Skeletal muscle tissue (tissue), 4 donors: Measurements from ENCODE around the gene RPH3AL. TPM values are rescaled to one million over a fixed set of nuclear protein-coding genes. Genes with fewer than 3 reads are reported as not detected.
"Not testable (repeated sequence)": the region's sequence is repeated elsewhere in the genome, so short reads cannot be mapped to it uniquely, and the experiment has no call there.

ENCODE experiments used
- H3K27ac ChIP-seq: one replicate; pipeline ENCODE4 v1.7.0; 2013; ENCODE audit warnings: mild to moderate bottlenecking, low read depth, low read length, inconsistent platforms
- H3K27me3 ChIP-seq, 3 donors: one replicate each; pipeline ENCODE4 v1.7.0; 2013; ENCODE audit warnings: low read length in 3 of 3; ENCODE audit not compliant: control insufficient read depth in 3 of 3, insufficient read depth in 3 of 3
- H3K36me3 ChIP-seq, 3 donors: one replicate each; pipeline ENCODE4 v1.7.0; 2013; ENCODE audit warnings: low read length in 3 of 3; ENCODE audit not compliant: control insufficient read depth in 3 of 3, insufficient read depth in 3 of 3
- H3K4me1 ChIP-seq, 3 donors: one replicate each; pipeline ENCODE4 v1.7.0; 2013; ENCODE audit warnings: low read length in 3 of 3, mild to moderate bottlenecking in 3 of 3; ENCODE audit not compliant: control insufficient read depth in 3 of 3, insufficient read depth in 3 of 3
- H3K4me3 ChIP-seq, 3 donors: one replicate each; pipeline ENCODE4 v1.7.0; 2013; ENCODE audit warnings: low read length in 3 of 3
- H3K9ac ChIP-seq, 3 donors: one replicate each; pipeline ENCODE4 v1.7.0; 2013; ENCODE audit warnings: low read length in 3 of 3, mild to moderate bottlenecking in 3 of 3, moderate library complexity in 2 of 3, low read depth in 1 of 3
- H3K9me3 ChIP-seq, 3 donors: one replicate each; pipeline ENCODE4 v1.7.0; 2013; ENCODE audit warnings: low read length in 3 of 3; ENCODE audit not compliant: control insufficient read depth in 3 of 3
- total RNA-seq: library from RNA; depleted of rRNA; stranded (reverse); fragments of >200 nt; gene quantifications from one replicate; pipeline ENCODE4 v1.2.3, GENCODE V29; 2014
- donor health status: Osteomylitis.

Gene RPH3AL
- total RNA-seq, 1 donor from 2014 or later = 1.6 TPM

DNA sequence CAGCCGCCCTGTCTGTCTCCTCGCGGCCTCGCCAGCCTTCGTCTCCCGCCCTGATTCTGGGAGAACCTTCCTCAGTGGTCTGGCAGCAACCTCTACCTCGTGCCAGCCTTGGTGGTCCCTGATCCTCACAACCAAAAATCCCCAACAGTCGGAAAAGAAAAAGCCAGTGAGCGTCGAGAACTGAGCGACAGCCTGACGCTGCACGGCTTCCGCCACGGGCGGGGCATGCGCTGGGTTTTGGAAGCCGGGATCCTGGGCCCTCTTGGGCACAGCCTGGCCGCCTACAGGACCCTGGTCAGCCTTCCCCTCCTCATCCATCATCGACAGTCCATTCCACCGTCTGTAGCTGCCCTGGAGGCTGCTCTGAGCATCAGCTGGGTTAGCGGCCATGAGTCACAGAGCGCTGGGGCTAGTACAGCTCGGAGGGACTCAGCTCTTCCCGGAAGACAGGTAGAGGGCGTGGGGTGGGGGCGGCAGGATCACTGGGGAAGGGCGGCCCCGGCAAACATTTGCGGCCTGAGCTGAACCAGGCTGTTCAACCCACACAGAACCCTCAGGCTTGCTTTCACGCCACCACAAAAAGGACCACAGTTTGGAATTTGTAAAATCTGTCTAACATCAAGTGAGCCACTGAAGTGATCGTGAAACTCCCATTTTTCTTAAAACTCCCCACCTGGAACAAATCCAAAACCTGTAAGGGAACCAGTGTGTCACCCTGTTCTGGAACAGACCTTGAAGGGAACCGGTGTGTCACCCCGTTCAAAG, 115.8 kb downstream of the RPH3AL start:
- Histone ChIP-seq H3K4me1 (peaks cover 0 to 3% (median 2%) of the 10 kb centered on the region in 3 donors), H3K36me3 (peaks cover 0 to 3% (median 0%) of the 10 kb centered on the region in 3 donors), H3K27me3 (no peaks in the 10 kb centered on the region), H3K9me3 (no peaks in the 10 kb centered on the region), H3K27ac (no peak overlapping the region), H3K9ac (no peak overlapping the region), H3K4me3 (no peak overlapping the region)

DNA sequence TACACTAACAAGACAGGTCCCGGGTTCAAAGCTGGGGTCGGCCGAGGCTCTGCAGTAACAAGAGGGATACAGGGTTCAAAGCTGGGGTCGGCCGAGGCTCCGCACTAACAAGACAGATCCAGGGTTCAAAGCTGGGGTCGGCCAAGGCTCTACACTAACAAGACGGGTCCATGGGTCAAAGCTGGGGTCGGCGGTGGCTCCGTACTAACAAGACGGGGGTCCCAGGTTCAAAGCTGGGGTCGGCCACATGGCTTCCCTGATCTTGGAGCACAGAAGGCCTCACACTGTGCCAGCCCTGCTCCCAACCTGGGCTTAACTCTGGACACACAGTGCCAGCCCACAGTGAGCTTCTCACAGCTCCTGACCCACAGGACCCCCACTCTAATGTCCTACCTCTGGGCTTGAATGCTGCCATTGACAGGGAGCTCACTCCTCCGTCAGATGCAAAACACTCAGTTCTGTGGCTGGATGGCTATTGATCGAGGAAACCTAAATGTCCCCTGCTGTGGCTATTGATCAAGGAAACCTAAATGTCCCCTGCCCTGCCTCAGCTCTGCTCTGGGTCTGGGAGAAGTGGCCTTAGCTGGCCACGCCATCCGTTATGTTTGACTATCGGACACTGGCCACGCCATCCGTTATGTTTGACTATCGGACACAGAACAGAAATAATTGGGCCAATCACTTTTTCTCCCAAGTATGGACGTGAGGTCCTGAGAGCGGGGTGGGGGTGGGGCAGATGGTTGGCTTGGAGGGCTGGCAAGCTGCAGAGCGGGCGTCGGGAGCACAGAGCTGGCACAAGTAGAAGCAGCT, 116.6 kb downstream of the RPH3AL start:
- H3K27ac ChIP-seq = no peak overlapping the region
- peaks cover 0 to 3% (median 0%) of the 10 kb centered on the region in 3 donors for H3K36me3 ChIP-seq
- H3K9me3 ChIP-seq = no peaks in the 10 kb centered on the region
- H3K4me1 ChIP-seq = peaks cover 0 to 3% (median 2%) of the 10 kb centered on the region in 3 donors
- no peaks in the 10 kb centered on the region for H3K27me3 ChIP-seq
- H3K4me3 ChIP-seq = no peak overlapping the region
- H3K9ac ChIP-seq = no peak overlapping the region

DNA sequence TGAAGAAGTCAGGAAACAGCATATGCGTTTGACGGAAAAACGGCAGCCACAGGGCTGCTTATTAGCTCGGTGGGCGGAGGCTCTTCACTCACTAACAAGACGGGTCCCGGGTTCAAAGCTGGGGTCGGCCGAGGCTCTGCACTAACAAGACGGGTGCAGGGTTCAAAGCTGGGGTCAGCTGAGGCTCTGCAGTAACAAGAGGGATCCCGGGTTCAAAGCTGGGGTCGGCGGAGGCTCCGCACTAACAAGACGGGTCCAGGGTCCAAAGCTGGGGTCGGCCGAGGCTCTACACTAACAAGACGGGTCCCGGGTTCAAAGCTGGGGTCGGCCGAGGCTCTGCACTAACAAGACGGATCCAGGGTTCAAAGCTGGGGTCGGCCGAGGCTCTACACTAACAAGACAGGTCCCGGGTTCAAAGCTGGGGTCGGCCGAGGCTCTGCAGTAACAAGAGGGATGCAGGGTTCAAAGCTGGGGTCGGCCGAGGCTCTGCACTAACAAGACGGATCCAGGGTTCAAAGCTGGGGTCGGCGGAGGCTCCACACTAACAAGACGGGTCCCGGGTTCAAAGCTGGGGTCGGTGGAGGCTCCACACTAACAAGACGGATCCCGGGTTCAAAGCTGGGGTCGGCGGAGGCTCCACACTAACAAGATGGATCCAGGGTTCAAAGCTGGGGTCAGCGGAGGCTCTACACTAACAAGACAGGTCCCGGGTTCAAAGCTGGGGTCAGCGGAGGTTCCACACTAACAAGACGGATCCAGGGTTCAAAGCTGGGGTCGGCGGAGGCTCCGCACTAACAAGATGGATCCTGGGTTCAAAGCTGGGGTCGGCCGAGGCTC, 117.4 kb downstream of the RPH3AL start:
- not testable (repeated sequence) for H3K9me3 ChIP-seq, H3K4me3 ChIP-seq, H3K36me3 ChIP-seq, H3K27me3 ChIP-seq, H3K4me1 ChIP-seq
- Histone ChIP-seq H3K27ac (peak overlapping the region; percentile 83), H3K9ac (peak overlapping the region in 1 of 3 donors; percentile 43)

DNA sequence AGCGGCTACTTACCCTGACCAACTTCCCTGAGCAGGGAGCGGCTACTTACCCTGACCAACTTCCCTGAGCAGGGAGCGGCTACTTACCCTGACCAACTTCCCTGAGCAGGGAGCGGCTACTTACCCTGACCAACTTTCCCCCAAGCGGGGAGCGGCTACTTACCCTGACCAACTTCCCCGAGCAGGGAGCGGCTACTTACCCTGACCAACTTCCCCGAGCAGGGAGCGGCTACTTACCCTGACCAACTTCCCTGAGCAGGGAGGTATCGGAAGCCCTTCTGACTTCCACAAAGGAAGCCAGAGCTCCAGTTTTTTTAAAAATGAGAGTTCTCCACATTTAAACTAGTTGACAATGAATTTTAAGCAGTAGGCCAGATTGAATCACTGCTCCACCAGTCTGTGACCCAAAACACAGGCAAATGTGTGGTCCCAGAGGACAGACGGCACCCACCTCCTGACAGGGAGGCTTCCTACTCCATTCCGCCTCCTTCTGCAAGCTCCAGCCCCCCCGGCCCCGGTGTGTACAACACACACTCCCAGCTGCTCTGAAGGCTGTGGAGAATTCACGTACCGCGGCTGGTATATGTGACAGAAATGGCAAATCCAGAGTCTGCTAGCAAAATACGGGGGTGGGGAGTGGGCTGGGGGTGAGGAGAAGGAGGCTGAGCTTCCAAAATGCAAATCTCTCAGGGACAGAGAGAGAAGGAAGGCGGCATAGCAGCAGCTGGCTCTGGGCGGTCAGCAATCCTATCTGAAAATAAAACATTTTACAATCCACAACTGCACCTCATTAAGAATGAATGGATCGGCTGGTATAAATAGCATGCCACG, 118.2 kb downstream of the RPH3AL start:
- H3K36me3 ChIP-seq, H3K27me3 ChIP-seq, H3K9me3 ChIP-seq, H3K4me1 ChIP-seq: not testable (repeated sequence)
- Histone ChIP-seq H3K9ac (peak overlapping the region; percentile 25 to 53 (median 43)), H3K27ac (peak overlapping the region; percentile 83), H3K4me3 (peak overlapping the region in 2 of 3 donors; percentile 22 to 23)

DNA sequence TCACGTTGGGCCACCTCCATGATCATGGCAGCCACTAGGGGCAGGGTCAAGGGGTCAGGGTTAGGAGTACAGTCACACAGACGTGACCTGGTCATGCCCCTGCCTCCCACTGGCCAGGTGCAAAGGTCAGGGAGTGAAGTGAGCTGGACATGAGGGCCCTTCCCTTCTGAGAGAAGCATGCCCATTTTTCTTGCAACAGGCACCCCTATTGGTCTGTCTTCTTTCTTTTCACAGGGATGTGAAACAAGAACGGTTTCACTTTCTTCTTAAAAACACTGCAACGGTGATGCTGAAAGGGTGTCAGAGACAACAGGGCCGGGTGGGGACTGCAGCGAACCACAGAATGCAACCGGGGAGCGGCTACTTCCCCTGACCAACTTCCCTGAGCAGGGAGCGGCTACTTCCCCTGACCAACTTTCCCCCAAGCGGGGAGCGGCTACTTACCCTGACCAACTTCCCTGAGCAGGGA, 119.1 kb downstream of the RPH3AL start:
- Histone ChIP-seq H3K27me3 (no peaks in the 10 kb centered on the region), H3K9me3 (no peaks in the 10 kb centered on the region), H3K27ac (peak overlapping the region; percentile 81), H3K36me3 (peaks cover 0 to 2% (median 0%) of the 10 kb centered on the region in 3 donors), H3K4me3 (peak overlapping the region in 1 of 3 donors; percentile 30), H3K9ac (peak overlapping the region in 1 of 3 donors; percentile 34), H3K4me1 (peaks cover 0 to 8% (median 3%) of the 10 kb centered on the region in 3 donors)

DNA sequence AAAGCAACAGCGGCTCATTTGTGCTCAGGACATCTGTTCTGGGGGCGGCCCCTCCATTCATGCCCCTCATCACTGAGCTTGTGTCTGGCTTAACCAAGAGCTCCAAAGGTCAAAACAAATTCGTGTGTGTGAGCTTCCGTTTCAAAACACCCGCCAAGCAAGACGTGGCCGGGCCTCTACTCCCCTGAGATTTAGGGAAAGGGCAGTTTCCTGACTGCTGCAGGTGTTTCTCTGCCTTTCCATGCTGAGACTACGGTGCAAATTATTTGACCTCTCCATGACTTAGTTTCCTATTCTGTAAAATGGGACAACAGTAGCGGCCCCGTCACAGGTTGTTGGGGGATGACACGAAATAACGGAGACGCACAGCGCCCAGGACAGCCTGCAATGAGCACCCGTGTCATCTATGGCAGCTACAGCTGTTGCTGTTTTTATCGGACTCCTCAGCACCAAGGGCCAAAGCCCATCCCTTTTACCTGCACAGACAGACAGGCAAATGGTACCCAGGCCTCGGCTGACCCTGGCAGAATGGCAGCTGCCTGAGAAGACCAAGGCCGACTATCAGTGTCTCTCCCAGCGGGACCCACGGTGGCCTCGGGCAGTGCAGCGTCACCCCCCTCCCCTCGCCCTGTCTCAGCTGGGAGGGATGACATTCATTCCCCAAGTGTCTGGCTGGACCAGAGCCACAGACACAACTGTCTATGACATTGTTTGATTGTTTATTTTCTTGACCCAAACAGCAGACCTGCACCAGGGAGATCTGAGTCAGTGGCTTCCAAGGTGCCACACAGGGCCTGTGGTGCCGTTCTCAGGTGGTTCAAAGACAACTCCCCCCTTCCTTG, 120.4 kb downstream of the RPH3AL start:
- peak overlapping the region; percentile 81 for H3K27ac ChIP-seq
- H3K4me1 ChIP-seq = peaks cover 0 to 8% (median 3%) of the 10 kb centered on the region in 3 donors
- no peaks in the 10 kb centered on the region for H3K27me3 ChIP-seq
- no peak overlapping the region for H3K4me3 ChIP-seq
- H3K9me3 ChIP-seq = no peaks in the 10 kb centered on the region
- H3K9ac ChIP-seq = peak overlapping the region in 1 of 3 donors; percentile 32
- H3K36me3 ChIP-seq = no peaks in the 10 kb centered on the region

DNA sequence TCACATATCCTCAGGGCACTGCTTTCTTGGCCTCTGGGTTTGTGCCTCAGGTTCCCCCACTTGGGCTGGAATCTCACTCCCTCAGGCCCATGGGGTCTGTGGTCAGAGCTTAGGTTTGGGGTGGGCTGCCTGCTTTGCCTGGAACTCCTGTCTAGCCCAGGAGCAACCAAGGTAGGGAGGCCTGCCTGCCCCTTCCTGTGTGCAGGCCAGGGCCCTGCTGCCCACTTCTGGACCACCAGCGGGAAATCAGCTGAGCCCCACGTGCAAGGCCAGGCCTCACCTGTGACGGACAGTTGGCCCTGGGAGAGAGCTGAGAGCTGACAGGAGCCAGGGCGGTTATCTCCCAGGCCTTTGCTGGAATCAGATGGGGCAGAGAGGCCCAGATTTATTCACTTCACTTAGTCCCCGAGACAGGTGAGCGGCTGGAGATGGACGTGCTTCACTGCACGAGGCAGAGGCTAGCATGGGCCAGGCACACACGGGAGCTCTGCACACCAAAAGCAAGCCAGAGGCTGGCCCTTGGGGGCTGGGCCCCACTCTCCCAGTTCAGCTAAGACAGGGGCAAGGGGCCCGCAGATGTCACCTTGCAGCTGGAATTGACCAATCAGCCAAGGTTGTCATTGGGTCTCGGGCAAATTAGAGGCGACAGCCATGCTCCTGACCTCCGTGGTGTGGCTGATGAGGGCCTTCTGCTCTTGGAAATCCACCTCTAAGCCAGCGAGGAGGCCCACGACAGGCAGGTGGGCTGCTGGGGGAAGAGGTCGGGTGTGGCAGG, 121.2 kb downstream of the RPH3AL start:
- Histone ChIP-seq H3K4me1 (peaks cover 3 to 8% (median 3%) of the 10 kb centered on the region in 3 donors), H3K4me3 (no peak overlapping the region), H3K36me3 (no peaks in the 10 kb centered on the region), H3K9ac (no peak overlapping the region), H3K9me3 (no peaks in the 10 kb centered on the region), H3K27ac (peak overlapping the region; percentile 81), H3K27me3 (no peaks in the 10 kb centered on the region)

DNA sequence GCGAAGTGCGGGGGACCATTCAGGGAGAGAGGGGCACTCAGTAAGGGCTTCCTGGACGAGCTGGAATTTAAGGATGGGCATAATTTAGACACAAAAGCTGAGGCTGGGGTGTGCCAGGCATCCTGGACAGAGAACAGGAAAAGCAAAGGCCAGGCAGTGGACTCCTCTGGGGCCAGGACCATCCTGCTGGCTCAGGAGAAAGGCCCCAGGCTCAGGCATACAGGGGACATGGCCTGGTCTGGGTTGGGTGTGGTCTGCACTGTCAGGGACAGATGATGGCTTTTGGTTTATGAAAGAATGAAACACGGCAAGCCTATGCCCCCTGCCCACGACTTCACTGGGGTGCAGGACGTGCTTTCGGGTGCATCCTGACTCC, 122.2 kb downstream of the RPH3AL start:
- no peak overlapping the region for H3K4me3 ChIP-seq
- H3K36me3 ChIP-seq = peaks cover 0 to 1% (median 0%) of the 10 kb centered on the region in 3 donors
- no peak overlapping the region for H3K27ac ChIP-seq
- H3K9ac ChIP-seq = no peak overlapping the region
- H3K27me3 ChIP-seq = no peaks in the 10 kb centered on the region
- H3K9me3 ChIP-seq = no peaks in the 10 kb centered on the region
- H3K4me1 ChIP-seq = peaks cover 3 to 8% (median 3%) of the 10 kb centered on the region in 3 donors
